Measurements from ENCODE around the gene TBC1D22A. TPM values are rescaled to one million over a fixed set of nuclear protein-coding genes. Genes with fewer than 3 reads are reported as not detected.

TBC1D22A gene
- total RNA-seq, 3 donors from 2014 or later = 19.0 to 23.6 (median 23.6) TPM

DNA sequence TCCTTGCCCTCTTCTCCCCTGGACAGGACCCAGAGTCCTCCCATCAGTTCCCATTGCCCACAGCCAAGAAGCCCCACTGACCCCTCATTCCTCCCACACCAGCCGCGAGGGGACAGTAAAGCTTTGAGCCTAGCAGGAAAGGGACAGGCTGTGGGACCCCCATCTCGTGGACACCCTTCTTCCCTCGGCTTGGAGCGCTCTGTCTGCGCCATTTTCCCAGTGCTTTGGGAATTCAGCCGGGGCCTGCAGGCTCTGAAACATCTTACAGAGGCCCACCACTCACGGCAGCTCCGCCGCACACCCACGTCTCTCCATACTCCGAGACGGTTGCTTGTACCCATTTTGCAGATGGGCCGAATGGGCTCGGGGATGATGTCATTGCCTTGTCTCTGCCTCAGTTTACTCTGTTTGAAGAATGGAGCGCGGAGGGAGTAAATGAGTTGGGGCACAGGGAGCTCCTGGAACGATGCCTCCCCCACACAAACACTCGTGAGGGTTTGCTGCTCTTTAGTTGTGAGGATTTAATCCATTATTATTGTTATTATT, 447.7 kb downstream of the TBC1D22A start:
- H3K9me3 ChIP-seq = no peaks in the 10 kb centered on the region
- H3K27me3 ChIP-seq = peaks cover 0 to 10% of the 10 kb centered on the region in 2 donors
- H3K36me3 ChIP-seq = no peaks in the 10 kb centered on the region
- no peak overlapping the region for H3K4me3 ChIP-seq
- TF ChIP-seq POLR2AphosphoS5 (IDR thresholded peaks at IDR 0.05) (no peak), POLR2A (IDR thresholded peaks at IDR 0.05) (no peak)
- TF ChIP-seq, protein P1, sequence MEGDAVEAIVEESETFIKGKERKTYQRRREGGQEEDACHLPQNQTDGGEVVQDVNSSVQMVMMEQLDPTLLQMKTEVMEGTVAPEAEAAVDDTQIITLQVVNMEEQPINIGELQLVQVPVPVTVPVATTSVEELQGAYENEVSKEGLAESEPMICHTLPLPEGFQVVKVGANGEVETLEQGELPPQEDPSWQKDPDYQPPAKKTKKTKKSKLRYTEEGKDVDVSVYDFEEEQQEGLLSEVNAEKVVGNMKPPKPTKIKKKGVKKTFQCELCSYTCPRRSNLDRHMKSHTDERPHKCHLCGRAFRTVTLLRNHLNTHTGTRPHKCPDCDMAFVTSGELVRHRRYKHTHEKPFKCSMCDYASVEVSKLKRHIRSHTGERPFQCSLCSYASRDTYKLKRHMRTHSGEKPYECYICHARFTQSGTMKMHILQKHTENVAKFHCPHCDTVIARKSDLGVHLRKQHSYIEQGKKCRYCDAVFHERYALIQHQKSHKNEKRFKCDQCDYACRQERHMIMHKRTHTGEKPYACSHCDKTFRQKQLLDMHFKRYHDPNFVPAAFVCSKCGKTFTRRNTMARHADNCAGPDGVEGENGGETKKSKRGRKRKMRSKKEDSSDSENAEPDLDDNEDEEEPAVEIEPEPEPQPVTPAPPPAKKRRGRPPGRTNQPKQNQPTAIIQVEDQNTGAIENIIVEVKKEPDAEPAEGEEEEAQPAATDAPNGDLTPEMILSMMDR (IDR thresholded peaks at IDR 0.05) = no peak
- no peak for DNase-seq (ENCODE audit: low spot score in 2 of 2)
- intact Hi-C loops (cut with DNase I; ENCODE audit: low total_unique reads) = no loop called here
- no peaks in the 10 kb centered on the region for H3K4me1 ChIP-seq
- H3K27ac ChIP-seq = no peak overlapping the region

DNA sequence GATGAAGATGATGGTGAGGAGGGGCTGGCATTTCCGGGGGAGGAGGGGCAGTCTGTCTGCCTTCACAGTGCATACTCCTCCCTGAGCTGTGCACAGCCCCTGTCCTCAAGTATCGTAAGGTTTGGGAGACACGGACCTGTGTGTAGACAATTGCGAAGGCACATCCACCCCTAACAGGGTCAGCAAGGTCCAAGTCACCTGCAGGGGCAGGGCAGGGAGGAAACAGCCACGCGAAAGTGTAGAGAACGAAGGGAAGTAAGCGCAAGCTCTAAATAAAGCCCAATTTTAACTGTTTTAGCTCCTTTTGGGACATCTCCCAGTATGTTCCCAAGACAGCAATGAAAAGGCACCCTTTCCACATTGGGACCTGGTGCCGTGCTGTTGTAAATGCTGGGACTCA, 448.2 kb downstream of the TBC1D22A start:
- H3K9me3 ChIP-seq = no peaks in the 10 kb centered on the region
- peaks cover 0 to 7% of the 10 kb centered on the region in 2 donors for H3K27me3 ChIP-seq
- peak in 1 of 2 donors; percentile 8 for DNase-seq (ENCODE audit: low spot score in 2 of 2)
- H3K27ac ChIP-seq = no peak overlapping the region
- H3K4me3 ChIP-seq = no peak overlapping the region
- no peaks in the 10 kb centered on the region for H3K36me3 ChIP-seq
- no peak for TF ChIP-seq POLR2AphosphoS5 (IDR thresholded peaks at IDR 0.05)
- TF ChIP-seq POLR2A (IDR thresholded peaks at IDR 0.05) = no peak
- TF ChIP-seq, protein P1 (IDR thresholded peaks at IDR 0.05) = no peak
- no peaks in the 10 kb centered on the region for H3K4me1 ChIP-seq
- intact Hi-C loops (cut with DNase I; ENCODE audit: low total_unique reads) = no loop called here

DNA sequence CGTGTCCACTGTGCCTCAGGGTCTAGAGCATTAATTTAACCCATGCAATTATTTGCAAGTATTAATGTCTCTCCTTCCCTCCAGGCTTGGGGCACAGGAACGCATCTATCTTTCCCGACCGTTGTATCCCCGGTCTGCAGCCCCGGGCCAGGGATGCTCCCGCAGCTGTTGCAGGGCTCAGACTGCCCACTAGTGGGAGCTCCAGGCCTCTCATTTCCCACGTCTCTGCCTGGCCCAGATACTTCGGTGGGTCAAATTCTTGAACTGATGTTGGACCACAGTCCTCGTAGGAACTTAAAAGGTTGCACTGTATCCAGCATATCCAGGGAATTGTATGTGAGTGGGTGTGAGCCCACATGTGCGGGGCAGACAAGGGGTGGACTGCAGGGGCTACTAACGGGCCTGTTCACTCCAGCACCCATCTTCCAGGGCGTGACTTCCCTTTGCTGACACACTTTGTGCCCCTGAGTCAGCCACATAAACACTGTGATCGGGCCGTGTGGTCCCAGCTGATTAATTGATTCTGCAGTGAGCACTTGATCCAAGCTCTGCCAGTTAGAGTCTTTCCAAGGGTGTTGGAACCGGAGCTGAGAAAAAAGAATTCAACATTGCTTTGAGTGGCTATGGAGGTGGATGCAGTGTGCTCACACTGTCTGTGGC, 451.3 kb downstream of the TBC1D22A start:
- no peak for DNase-seq (ENCODE audit: low spot score in 2 of 2)
- TF ChIP-seq POLR2A (IDR thresholded peaks at IDR 0.05) = no peak
- TF ChIP-seq, protein P1 (IDR thresholded peaks at IDR 0.05) = peak in 2 of 3 donors; percentile 22 to 34
- no peak for TF ChIP-seq POLR2AphosphoS5 (IDR thresholded peaks at IDR 0.05)
- intact Hi-C loops (cut with DNase I; ENCODE audit: low total_unique reads) = no loop called here
- Histone ChIP-seq H3K4me3 (no peak overlapping the region), H3K27me3 (no peaks in the 10 kb centered on the region), H3K36me3 (no peaks in the 10 kb centered on the region), H3K27ac (no peak overlapping the region), H3K4me1 (no peaks in the 10 kb centered on the region), H3K9me3 (no peaks in the 10 kb centered on the region)

DNA sequence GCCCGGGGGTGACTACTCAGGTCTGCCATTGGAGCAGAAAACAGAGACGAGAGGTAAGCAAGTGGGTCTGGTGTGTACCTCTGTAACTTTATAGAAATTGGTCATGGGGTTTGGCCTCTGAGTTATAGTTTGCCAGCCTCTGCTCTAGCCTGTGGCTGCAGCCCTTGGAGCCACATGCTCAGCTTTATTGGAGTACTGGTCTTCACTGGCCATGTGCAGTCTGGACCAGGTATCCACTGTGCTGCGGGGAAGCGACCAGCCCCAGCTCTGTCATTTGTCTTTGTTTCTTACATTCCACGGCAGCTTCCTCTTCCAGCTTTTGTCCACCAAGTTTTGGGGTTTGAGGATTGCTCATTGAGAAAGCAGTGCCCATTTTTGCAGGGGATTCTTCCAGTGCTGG, 453.4 kb downstream of the TBC1D22A start:
- intact Hi-C loops (cut with DNase I; ENCODE audit: low total_unique reads) = no loop called here
- Histone ChIP-seq H3K4me3 (no peak overlapping the region), H3K9me3 (no peaks in the 10 kb centered on the region), H3K27ac (no peak overlapping the region), H3K4me1 (no peaks in the 10 kb centered on the region), H3K36me3 (no peaks in the 10 kb centered on the region), H3K27me3 (no peaks in the 10 kb centered on the region)
- no peak for DNase-seq (ENCODE audit: low spot score in 2 of 2)
- TF ChIP-seq, protein P1 (IDR thresholded peaks at IDR 0.05) = no peak
- TF ChIP-seq POLR2AphosphoS5 (IDR thresholded peaks at IDR 0.05) (no peak), POLR2A (IDR thresholded peaks at IDR 0.05) (no peak)

DNA sequence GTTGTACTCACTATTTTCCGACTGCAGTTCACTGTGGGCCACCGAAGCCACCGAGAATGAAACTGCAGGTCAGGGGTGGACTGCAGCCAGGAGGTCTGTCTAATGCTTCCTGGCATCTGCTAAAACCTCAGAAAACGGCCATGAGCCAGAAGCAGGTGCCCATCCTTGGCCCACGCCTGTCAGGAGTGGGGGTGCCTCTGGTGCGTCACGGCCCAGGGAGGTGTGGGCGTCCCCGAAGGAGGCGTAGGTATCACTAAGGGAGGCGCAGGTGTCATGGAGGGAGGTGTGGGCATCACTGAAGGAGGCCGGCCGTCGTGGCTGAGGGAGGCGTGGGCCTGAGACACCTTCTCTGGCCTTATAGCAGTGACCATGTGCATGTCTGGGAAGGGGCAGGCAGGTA, 456.2 kb downstream of the TBC1D22A start:
- DNase-seq (ENCODE audit: low spot score in 2 of 2) = peak in 1 of 2 donors; percentile 3
- TF ChIP-seq POLR2A (IDR thresholded peaks at IDR 0.05) (no peak), POLR2AphosphoS5 (IDR thresholded peaks at IDR 0.05) (no peak)
- TF ChIP-seq, protein P1 (IDR thresholded peaks at IDR 0.05) = no peak
- no peak overlapping the region for H3K27ac ChIP-seq
- H3K9me3 ChIP-seq = no peaks in the 10 kb centered on the region
- H3K36me3 ChIP-seq = no peaks in the 10 kb centered on the region
- no peaks in the 10 kb centered on the region for H3K4me1 ChIP-seq
- no peaks in the 10 kb centered on the region for H3K27me3 ChIP-seq
- intact Hi-C loops (cut with DNase I; ENCODE audit: low total_unique reads) = no loop called here
- no peak overlapping the region for H3K4me3 ChIP-seq
